ENCODE results near the gene CDK8. TPM values are rescaled to one million over a fixed set of nuclear protein-coding genes. Genes with fewer than 3 reads are reported as not detected.
"Not testable (repeated sequence)": the region's sequence is repeated elsewhere in the genome, so short reads cannot be mapped to it uniquely, and the experiment has no call there.

CDK8 gene
- total RNA-seq, 1 donor from 2014 or later, result 10.3 TPM

- no peak for DNase-seq (ENCODE audit: missing footprints)
- no peak for ATAC-seq
- intact Hi-C loops (cut with DNase I), result no loop called here
Measured at GRCh38 chr13:26247608-26248007, 6.3 kb upstream of the CDK8 start.

GRCh38 chr13:26249551-26249950 is 4.4 kb upstream of the CDK8 start:
- ATAC-seq (no peak), DNase-seq (ENCODE audit: missing footprints) (no peak)
- intact Hi-C loops (cut with DNase I), result no loop called here

GRCh38 chr13:26252006-26252405 is 1.9 kb upstream of the CDK8 start:
- intact Hi-C loops (cut with DNase I), result loop anchor here (2.0 to 10.0 kb wide), 2 partner anchors 29 to 73 kb away; partner anchors contain the start of gene RNF6
- ATAC-seq; DNase-seq (ENCODE audit: missing footprints): not testable (repeated sequence)

- DNase-seq (ENCODE audit: missing footprints) (no peak), ATAC-seq (no peak)
- intact Hi-C loops (cut with DNase I), result loop anchor here (2.0 to 10.0 kb wide), 2 partner anchors 31 to 71 kb away; partner anchors contain the start of gene RNF6
Measured at GRCh38 chr13:26253262-26253786, 605 bp upstream of the CDK8 start.

- peak; percentile 87 for DNase-seq (ENCODE audit: missing footprints)
- peak; percentile 53 for ATAC-seq
- intact Hi-C loops (cut with DNase I), result loop anchor here (10.0 kb wide), 1 partner anchor 70 kb away; no protein-coding TSS in a partner anchor
Measured at GRCh38 chr13:26254583-26255111, 718 bp downstream of the CDK8 start.

- intact Hi-C loops (cut with DNase I), result loop anchor here (10.0 kb wide), 1 partner anchor 70 kb away; no protein-coding TSS in a partner anchor
Measured at GRCh38 chr13:26255115-26255514, 1.2 kb downstream of the CDK8 start.

GRCh38 chr13:26255691-26256277 is 1.9 kb downstream of the CDK8 start:
- intact Hi-C loops (cut with DNase I), result loop anchor here (10.0 kb wide), 1 partner anchor 69 kb away; no protein-coding TSS in a partner anchor
- no peak for ATAC-seq
- no peak for DNase-seq (ENCODE audit: missing footprints)

More at GRCh38 chr13:26255115-26255514, 1.2 kb downstream of the CDK8 start:
- ATAC-seq (no peak), DNase-seq (ENCODE audit: missing footprints) (no peak)

GRCh38 chr13:26257049-26257448 is 3.1 kb downstream of the CDK8 start:
- DNase-seq (ENCODE audit: missing footprints) (no peak), ATAC-seq (no peak)
- intact Hi-C loops (cut with DNase I), result loop anchor here (10.0 kb wide), 1 partner anchor 68 kb away; no protein-coding TSS in a partner anchor

DNA sequence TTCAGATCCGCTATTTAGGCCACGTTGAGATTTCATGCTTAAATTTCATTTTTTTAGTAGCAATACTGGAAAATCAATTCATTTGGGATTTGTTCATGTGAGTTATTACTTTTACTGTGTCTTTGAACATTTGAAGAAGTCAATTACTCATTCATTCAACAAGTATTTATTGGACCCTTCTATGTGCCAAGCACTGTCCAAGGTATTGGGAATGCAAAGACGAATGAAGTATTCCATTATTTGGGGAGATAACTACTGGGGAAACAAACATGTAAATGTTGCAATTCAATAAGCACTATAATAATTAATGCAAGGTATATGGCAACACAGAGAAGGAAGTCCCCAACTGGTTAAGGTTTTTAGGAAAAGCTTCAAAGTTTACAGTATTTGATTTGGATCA is 5.7 kb downstream of the CDK8 start:
- intact Hi-C loops (cut with DNase I), result loop anchor here (10.0 kb wide), 1 partner anchor 65 kb away; no protein-coding TSS in a partner anchor
- ATAC-seq (no peak), DNase-seq (ENCODE audit: missing footprints) (no peak)

- no peak for DNase-seq (ENCODE audit: missing footprints)
- ATAC-seq, result no peak
- intact Hi-C loops (cut with DNase I), result no loop called here
Measured at GRCh38 chr13:26262156-26262555, 8.2 kb downstream of the CDK8 start.

DNA sequence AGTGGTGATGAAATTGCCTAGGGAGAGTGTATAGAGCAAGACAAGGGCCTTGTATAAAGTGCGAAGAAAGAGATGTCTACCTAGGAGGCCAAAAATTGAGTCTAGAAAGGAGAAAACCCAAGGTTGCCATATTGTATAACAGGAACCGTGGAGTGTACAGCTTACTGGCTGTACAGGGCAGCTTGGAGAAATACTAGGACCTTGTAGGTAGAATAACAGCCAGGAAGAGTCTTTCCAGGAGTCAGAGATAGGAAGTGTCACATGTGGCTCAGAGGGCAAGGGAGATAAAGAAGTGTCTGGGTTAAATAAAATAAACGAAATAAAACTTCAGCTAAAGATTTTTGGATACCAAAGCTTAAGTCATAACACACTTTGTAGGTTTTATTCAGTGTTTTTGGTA is 12.4 kb downstream of the CDK8 start:
- ATAC-seq (no peak), DNase-seq (ENCODE audit: missing footprints) (no peak)
- intact Hi-C loops (cut with DNase I), result no loop called here

DNA sequence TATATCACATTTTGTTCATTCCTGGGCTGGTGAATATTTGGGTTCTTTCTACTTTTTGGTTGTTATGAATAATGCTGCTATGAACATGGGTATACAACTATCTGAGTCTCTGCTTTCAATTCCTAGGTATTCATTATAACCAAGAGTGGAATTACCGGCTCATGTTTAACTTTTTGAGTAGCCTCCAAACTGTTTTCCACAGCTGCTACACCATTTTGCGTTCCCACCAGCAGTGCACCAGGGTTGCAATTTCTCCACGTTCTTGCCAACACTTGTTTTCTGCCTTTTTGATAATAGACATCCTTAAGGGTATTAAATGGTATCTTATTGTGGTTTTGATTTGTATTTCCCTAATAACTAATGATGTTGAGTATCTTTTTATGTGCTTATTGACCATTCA is 16.8 kb downstream of the CDK8 start:
- intact Hi-C loops (cut with DNase I), result no loop called here
- ATAC-seq (no peak), DNase-seq (ENCODE audit: missing footprints) (no peak)

DNA sequence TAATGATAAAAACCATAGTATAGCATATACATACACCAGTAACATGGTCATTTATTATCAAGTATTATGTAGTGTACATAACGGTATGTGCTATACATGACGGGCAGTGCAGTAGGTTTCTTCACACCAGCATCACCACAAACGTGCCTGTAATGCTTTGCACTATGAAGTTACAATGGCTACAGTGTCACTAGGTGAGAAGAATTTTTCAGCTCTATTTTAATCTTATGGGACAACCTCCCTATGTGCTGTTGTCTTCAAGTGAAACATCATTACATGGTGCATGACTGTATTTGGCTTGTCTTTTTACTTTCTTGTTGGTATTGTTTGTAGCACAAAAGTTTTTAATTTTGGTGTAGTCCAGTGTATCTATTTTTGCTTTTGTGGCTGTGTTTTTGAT is 18.7 kb downstream of the CDK8 start:
- intact Hi-C loops (cut with DNase I), result no loop called here
- ATAC-seq (no peak), DNase-seq (ENCODE audit: missing footprints) (no peak)

DNA sequence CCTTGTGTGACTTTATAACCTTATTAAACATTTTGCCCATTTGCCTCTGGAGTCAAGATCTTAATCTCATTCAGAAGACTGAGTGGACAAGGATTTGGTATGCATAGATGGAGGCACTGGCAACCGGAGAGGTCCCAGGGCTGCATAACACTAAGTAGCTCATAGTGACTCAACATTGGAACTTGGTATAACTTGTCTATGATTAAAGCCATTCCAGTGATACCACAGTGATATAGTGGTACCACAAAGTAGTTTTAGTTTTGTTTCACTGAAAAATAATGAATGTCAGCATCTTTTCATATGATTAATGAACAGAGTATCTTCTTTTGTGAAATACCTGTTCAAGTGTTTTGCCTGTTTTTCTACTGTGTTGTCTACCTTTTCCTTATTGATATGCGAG is 26.4 kb downstream of the CDK8 start:
- ATAC-seq (no peak), DNase-seq (ENCODE audit: missing footprints) (no peak)
- intact Hi-C loops (cut with DNase I), result no loop called here

GRCh38 chr13:26280822-26281221 is 26.9 kb downstream of the CDK8 start:
- ATAC-seq, result no peak
- no peak for DNase-seq (ENCODE audit: missing footprints)
- intact Hi-C loops (cut with DNase I), result no loop called here

DNA sequence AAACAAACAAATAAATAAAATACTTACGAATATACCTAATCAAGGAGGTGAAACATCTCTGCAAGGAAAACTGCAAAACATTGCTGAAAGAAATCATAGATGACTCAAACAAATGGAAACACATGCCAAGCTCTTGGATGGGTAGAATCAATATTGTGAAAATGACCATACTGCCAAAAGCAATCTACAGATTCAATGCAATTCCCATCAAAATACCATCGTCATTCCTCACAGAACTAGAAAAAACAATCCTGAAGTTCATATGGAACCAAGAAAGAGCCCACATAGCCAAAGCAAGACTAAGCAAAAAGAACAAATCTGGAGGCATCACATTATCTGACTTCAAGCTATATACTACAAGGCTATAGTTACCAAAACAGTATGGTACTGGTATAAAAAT is 32.0 kb downstream of the CDK8 start:
- DNase-seq (ENCODE audit: missing footprints); ATAC-seq; intact Hi-C loops (cut with DNase I): not testable (repeated sequence)

GRCh38 chr13:26288838-26289237 is 34.9 kb downstream of the CDK8 start:
- intact Hi-C loops (cut with DNase I); ATAC-seq: not testable (repeated sequence)

DNA sequence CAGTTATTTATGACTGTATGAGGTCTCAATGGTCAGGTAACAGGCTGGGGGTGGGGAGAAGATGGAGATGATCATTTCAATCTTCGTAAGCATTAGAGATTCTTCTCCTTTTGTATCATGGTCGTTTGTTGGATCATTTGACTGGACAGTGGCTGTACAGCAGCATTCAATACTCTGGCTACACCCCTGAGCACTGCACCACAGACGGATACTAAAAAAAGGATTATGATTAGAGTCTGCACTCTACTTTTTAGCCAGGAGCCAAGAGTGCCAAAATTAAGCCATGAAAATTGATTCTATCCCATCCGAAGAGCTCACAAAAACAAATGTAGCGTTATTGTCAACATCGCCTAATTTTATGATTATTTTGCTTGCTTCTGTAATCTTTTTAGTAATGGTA is 41.9 kb downstream of the CDK8 start:
- intact Hi-C loops (cut with DNase I), result no loop called here
- DNase-seq (ENCODE audit: missing footprints) (no peak), ATAC-seq (peak; percentile 65)

More at GRCh38 chr13:26288838-26289237, 34.9 kb downstream of the CDK8 start:
- not testable (repeated sequence) for DNase-seq (ENCODE audit: missing footprints)

GRCh38 chr13:26299168-26299750 is 45.3 kb downstream of the CDK8 start:
- no peak for ATAC-seq
- DNase-seq (ENCODE audit: missing footprints), result no peak
- intact Hi-C loops (cut with DNase I), result no loop called here

DNA sequence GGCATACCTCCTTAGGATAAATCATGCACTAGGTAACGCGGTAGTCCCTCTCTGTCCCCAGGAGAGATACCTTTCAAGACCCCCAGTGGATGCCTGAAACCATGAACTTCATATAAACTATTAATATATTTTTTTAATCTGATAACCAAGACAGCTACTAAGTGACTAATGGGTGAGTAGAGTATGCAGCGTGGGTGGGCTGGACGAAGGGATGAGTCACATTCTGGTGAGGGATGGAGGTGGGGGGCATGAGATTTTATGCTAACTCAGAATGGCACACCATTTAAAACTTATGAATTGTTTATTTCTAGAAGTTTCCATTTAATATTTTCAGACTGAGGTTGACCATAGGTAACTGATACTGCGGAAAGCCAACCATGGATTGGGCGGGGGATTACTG is 46.2 kb downstream of the CDK8 start:
- ATAC-seq, result no peak
- intact Hi-C loops (cut with DNase I), result no loop called here

More for the DNA sequence above, 46.2 kb downstream of the CDK8 start:
- DNase-seq (ENCODE audit: missing footprints), result no peak

Measured in Right ventricle myocardium inferior (tissue), 1 donor.